B cell (primary cell): Measurements from ENCODE around the gene TLE2. TPM values are rescaled to one million over a fixed set of nuclear protein-coding genes. Genes with fewer than 3 reads are reported as not detected.

Experiments
- ATAC-seq: fragments of 200-7000 bp; cut with Tn5 transposase; one replicate; pipeline ENCODE4 v1.10.0; 2021; ENCODE audit warnings: low read depth, mild to moderate bottlenecking, moderate number of reproducible peaks, moderate library complexity
- CTCF ChIA-PET: fragments of 350-600 bp; sonication (Branson Sonifier 250); formaldehyde crosslinking; loops from one replicate; lab custom pipeline; 2021; ENCODE audit warnings: antibody characterized with exemption, inconsistent platforms; lab: Charles Lee
- POLR2A ChIA-PET: fragments of 350-600 bp; sonication (Branson Sonifier 250); formaldehyde crosslinking; loops from one replicate; lab custom pipeline; 2021; ENCODE audit warnings: antibody characterized with exemption; lab: Charles Lee
- DNase-seq: peaks from one replicate; pipeline ENCODE4 v3.0.0; 2013
- H2AFZ ChIP-seq: 2 replicates; pipeline ENCODE4 v1.6.1; 2012; ENCODE audit warnings: mild to moderate bottlenecking, low read depth, low read length; ENCODE audit not compliant: insufficient read depth, poor library complexity, severe bottlenecking
- H3K27ac ChIP-seq, 2 donors: 1 replicate in 1 of 2; 2 replicates in 1 of 2; pipeline ENCODE4 v1.5.1; 2012 to 2013; ENCODE audit warnings: low read length in 2 of 2, mild to moderate bottlenecking in 2 of 2, moderate library complexity in 1 of 2
- H3K27me3 ChIP-seq, 4 experiments: fragments of 200-600 bp in 1 of 4; sonication (generic) in 1 of 4; replicated peaks in 1 of 4; 1 replicate in 2 of 4; 2 replicates in 2 of 4; pipeline versions ENCODE4 v1.6.1 to v1.7.0; 2013 to 2016; ENCODE audit warnings: low read length in 3 of 4, mild to moderate bottlenecking in 2 of 4, mixed read lengths in 1 of 4, moderate library complexity in 1 of 4; ENCODE audit not compliant: insufficient read depth in 4 of 4, control insufficient read depth in 3 of 4; ENCODE audit errors: control extremely low read depth in 1 of 4
- H3K36me3 ChIP-seq, 2 experiments: replicated peaks in 1 of 2; 1 replicate in 1 of 2; 2 replicates in 1 of 2; pipeline versions ENCODE4 v1.6.1 to v1.7.1; 2013; ENCODE audit warnings: low read length in 1 of 2; ENCODE audit not compliant: insufficient read depth in 2 of 2, control insufficient read depth in 1 of 2; ENCODE audit errors: control extremely low read depth in 1 of 2, extremely low read depth in 1 of 2
- H3K4me1 ChIP-seq, 2 donors: fragments of 200-600 bp in 1 of 2; sonication (generic) in 1 of 2; 1 replicate in 1 of 2; 2 replicates in 1 of 2; pipeline versions ENCODE4 v1.5.1 to v1.6.1; 2013 to 2017; ENCODE audit warnings: low read length in 2 of 2; ENCODE audit not compliant: control insufficient read depth in 2 of 2, insufficient read depth in 2 of 2
- H3K4me2 ChIP-seq: replicated peaks from 2 replicates; pipeline ENCODE3; 2012; ENCODE audit warnings: mild to moderate bottlenecking, low read depth, low read length; ENCODE audit not compliant: poor library complexity, severe bottlenecking
- H3K4me3 ChIP-seq, 5 experiments: fragments of 200-600 bp in 1 of 5; sonication (generic) in 1 of 5; 1 replicate in 3 of 5; 2 replicates in 2 of 5; pipeline versions ENCODE4 v1.5.1 to v1.7.0; 2011 to 2016; ENCODE audit warnings: low read length in 4 of 5, mild to moderate bottlenecking in 4 of 5, low read depth in 2 of 5, control low read depth in 1 of 5, moderate library complexity in 1 of 5; ENCODE audit not compliant: insufficient read depth in 1 of 5; ENCODE audit errors: control extremely low read depth in 1 of 5, extremely low read depth in 1 of 5
- H3K79me2 ChIP-seq: fragments of 200-600 bp; sonication (generic); one replicate; pipeline ENCODE4 v1.6.0; 2016; ENCODE audit warnings: low read length; ENCODE audit not compliant: control insufficient read depth, insufficient read depth
- H3K9ac ChIP-seq: fragments of 200-600 bp; sonication (generic); 2 replicates; pipeline ENCODE4 v1.6.1; 2017; ENCODE audit warnings: mild to moderate bottlenecking, low read length, moderate library complexity
- H3K9me3 ChIP-seq, 3 donors: one replicate each; pipeline versions ENCODE4 v1.6.1 to v1.7.1; 2013; ENCODE audit warnings: low read length in 2 of 3; ENCODE audit not compliant: control insufficient read depth in 2 of 3, insufficient read depth in 1 of 3; ENCODE audit errors: control extremely low read depth in 1 of 3
- H4K20me1 ChIP-seq: 2 replicates; pipeline ENCODE4 v1.6.0; 2012; ENCODE audit warnings: mild to moderate bottlenecking, low read length; ENCODE audit not compliant: insufficient read depth, control insufficient read depth, poor library complexity, severe bottlenecking
- H3K27ac Mint-ChIP-seq: one replicate; pipeline ENCODE4 v1.8.0; 2021; ENCODE audit warnings: mixed read lengths
- H3K27me3 Mint-ChIP-seq: one replicate; pipeline ENCODE4 v1.8.0; 2021; ENCODE audit warnings: mixed read lengths
- H3K4me1 Mint-ChIP-seq: one replicate; pipeline ENCODE4 v1.8.0; 2021; ENCODE audit warnings: mixed read lengths
- H3K4me3 Mint-ChIP-seq: one replicate; pipeline ENCODE4 v1.8.0; 2021; ENCODE audit warnings: mixed read lengths
- H3K9me3 Mint-ChIP-seq: one replicate; pipeline ENCODE4 v1.8.0; 2022; ENCODE audit warnings: mixed read lengths; ENCODE audit not compliant: insufficient read depth
- CTCF ChIP-seq: fragments of 200-600 bp; IDR thresholded peaks from one replicate; pipeline ENCODE4 v1.8.0; 2022; ENCODE audit warnings: antibody characterized with exemption, mild to moderate bottlenecking
- EZH2 ChIP-seq: IDR thresholded peaks from 2 replicates; pipeline ENCODE4 v1.6.1; 2012; ENCODE audit warnings: borderline replicate concordance, low read depth, mild to moderate bottlenecking, moderate library complexity, low read length; ENCODE audit not compliant: insufficient read depth, poor library complexity, severe bottlenecking
- WGBS: methylation state at CpG from one replicate; pipeline ENCODE4 v1.1.5; 2013; ENCODE audit warnings: missing lambda C conversion rate; ENCODE audit not compliant: insufficient coverage; 5-methylcytosine and 5-hydroxymethylcytosine counted together
- intact Hi-C: fragments of 100-400 bp; cut with micrococcal nuclease; formaldehyde crosslinking; loops from one replicate; pipeline ENCODE4 v1.10.0; 2022
- polyA plus RNA-seq: library from polyadenylated mRNA; depleted of rRNA; stranded (reverse); fragments of >200 nt; gene quantifications from 2 replicates; pipeline ENCODE4 v1.2.3, GENCODE V29; 2012
- total RNA-seq, 2 donors: library from RNA; stranded (reverse); fragments of 120-200 nt in 1 of 2; gene quantifications; 1 replicate in 1 of 2; 2 replicates in 1 of 2; pipeline versions ENCODE4 v1.2.3 to v1.2.4, GENCODE V29; 2013 to 2022

The TLE2 gene
- total and polyA plus RNA-seq, 2 donors (not counting 1 experiment from before 2014, with no cell fraction given) = 3.0 to 5.3 TPM

GRCh38 chr19:2984215-2984528 lies 44.9 kb downstream of the TLE2 start:
- Histone ChIP-seq H3K4me2 (peak overlapping the region; percentile 69), H3K9ac (peak overlapping the region; percentile 32)
- POLR2A ChIA-PET = no interaction called here

More at GRCh38 chr19:2984215-2984528, 44.9 kb downstream of the TLE2 start:
- Histone ChIP-seq H3K79me2 (no peaks in the 10 kb centered on the region), H3K27me3 (peaks cover 0 to 16% (median 2%) of the 10 kb centered on the region in 4 experiments), H3K27ac (no peak overlapping the region), H3K4me3 (peak overlapping the region in 2 of 5 experiments; percentile 2 to 10), H4K20me1 (no peaks in the 10 kb centered on the region), H2AFZ (peak overlapping the region; percentile 22), H3K4me1 (peaks cover 14 to 22% of the 10 kb centered on the region in 2 donors), H3K36me3 (no peaks in the 10 kb centered on the region), H3K9me3 (no peaks in the 10 kb centered on the region)
- Mint-ChIP-seq H3K27ac (no peak overlapping the region), H3K4me1 (peaks cover 13% of the 10 kb centered on the region), H3K27me3 (peaks cover 9% of the 10 kb centered on the region), H3K9me3 (no peaks in the 10 kb centered on the region), H3K4me3 (peak overlapping the region; percentile 47)
- ATAC-seq (no peak), DNase-seq (no peak)
- TF ChIP-seq EZH2 (no peak), CTCF (no peak)
- intact Hi-C loops = no loop called here
- WGBS = 0% methylated on average over 6 of the region's 14 CpGs
- CTCF ChIA-PET = no interaction called here
